ENCODE measurements around the gene TBC1D9B. TPM values are rescaled to one million over a fixed set of nuclear protein-coding genes. Genes with fewer than 3 reads are reported as not detected.
A peak's percentile ranks its signal among the peaks of the same experiment; 100 is the strongest.
"Not testable (repeated sequence)": the region's sequence is repeated elsewhere in the genome, so short reads cannot be mapped to it uniquely, and the experiment has no call there.

TBC1D9B gene
- total RNA-seq, 6 experiments from 2014 or later, result 64.6 to 90.7 (median 73.4) TPM

DNA sequence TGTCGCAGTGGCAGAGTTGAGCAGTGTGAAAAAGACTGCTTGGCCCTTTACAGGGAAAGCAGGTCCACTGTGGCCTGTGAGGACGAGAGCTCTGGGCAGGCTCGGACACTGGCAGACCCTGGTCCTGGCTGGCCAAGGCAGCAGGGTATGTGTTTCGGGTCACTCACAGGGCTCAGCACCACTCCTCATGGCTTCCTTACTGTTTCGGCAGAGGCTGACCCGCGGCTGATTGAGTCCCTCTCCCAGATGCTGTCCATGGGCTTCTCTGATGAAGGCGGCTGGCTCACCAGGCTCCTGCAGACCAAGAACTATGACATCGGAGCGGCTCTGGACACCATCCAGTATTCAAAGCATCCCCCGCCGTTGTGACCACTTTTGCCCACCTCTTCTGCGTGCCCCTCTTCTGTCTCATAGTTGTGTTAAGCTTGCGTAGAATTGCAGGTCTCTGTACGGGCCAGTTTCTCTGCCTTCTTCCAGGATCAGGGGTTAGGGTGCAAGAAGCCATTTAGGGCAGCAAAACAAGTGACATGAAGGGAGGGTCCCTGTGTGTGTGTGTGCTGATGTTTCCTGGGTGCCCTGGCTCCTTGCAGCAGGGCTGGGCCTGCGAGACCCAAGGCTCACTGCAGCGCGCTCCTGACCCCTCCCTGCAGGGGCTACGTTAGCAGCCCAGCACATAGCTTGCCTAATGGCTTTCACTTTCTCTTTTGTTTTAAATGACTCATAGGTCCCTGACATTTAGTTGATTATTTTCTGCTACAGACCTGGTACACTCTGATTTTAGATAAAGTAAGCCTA, 71.3 kb downstream of the TBC1D9B start:
- DNase-seq, result no peak
- H3K4me1 Mint-ChIP-seq (ENCODE audit: low read depth), result peaks cover 9% of the 10 kb centered on the region
- TF ChIP-seq CTCF (IDR thresholded peaks at IDR 0.05), result no peak
- peaks cover 18% of the 10 kb centered on the region for H3K27me3 Mint-ChIP-seq (ENCODE audit: insufficient read depth)
- peak overlapping the region; percentile 54 for H3K27ac Mint-ChIP-seq
- H3K4me3 Mint-ChIP-seq, result no peak overlapping the region
- H3K36me3 Mint-ChIP-seq (ENCODE audit: low read depth), result peaks cover 48% of the 10 kb centered on the region
- no peaks in the 10 kb centered on the region for H3K9me3 Mint-ChIP-seq

GRCh38 chr5:179834871-179835270, 72.8 kb downstream of the TBC1D9B start:
- H3K4me1 Mint-ChIP-seq (ENCODE audit: low read depth); H3K27ac Mint-ChIP-seq; DNase-seq; H3K4me3 Mint-ChIP-seq; H3K9me3 Mint-ChIP-seq: not testable (repeated sequence)
- H3K36me3 Mint-ChIP-seq (ENCODE audit: low read depth), result peaks cover 57% of the 10 kb centered on the region
- H3K27me3 Mint-ChIP-seq (ENCODE audit: insufficient read depth), result peaks cover 11% of the 10 kb centered on the region

DNA sequence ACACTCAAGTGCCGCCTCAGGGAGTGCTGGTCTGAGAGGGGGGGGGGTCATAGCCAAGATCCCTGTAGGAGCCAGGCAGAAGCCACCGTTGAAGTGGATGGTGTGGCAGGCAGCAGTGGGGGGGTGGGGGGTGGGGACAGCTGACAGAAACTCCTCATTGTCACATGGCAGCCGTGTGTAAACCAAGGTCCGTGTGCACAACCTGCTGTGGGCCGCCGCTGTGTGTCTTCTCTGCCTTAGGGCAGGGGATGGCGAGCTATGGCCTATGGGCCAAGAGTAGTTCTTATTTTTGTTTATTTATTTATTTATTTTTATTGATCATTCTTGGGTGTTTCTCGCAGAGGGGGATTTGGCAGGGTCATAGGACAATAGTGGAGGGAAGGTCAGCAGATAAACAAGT, 73.6 kb downstream of the TBC1D9B start:
- Mint-ChIP-seq H3K4me3 (no peak overlapping the region), H3K4me1 (ENCODE audit: low read depth) (peaks cover 9% of the 10 kb centered on the region), H3K9me3 (peaks cover 8% of the 10 kb centered on the region), H3K27ac (no peak overlapping the region), H3K36me3 (ENCODE audit: low read depth) (peaks cover 65% of the 10 kb centered on the region), H3K27me3 (ENCODE audit: insufficient read depth) (peaks cover 11% of the 10 kb centered on the region)
- no peak for DNase-seq
- TF ChIP-seq CTCF (IDR thresholded peaks at IDR 0.05), result no peak

DNA sequence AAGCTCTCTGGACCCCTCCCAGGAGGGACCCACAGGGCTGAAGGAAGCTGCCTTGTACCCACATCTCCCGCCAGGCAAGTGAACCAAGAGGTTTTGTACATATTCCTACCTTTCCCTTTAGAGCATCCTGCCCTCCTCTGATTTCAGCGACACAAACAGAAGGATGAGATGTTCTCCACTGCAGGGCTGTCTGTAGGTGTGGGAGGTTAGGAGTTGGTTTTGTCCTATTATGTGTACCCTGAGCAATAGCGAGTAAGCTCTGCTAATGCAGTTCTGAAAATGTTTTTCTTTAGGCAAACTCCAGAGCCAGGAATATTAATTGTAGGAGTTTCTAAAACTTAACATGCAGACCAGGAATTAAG, 74.0 kb downstream of the TBC1D9B start:
- Mint-ChIP-seq H3K36me3 (ENCODE audit: low read depth) (peaks cover 69% of the 10 kb centered on the region), H3K27me3 (ENCODE audit: insufficient read depth) (peaks cover 11% of the 10 kb centered on the region), H3K4me3 (no peak overlapping the region), H3K4me1 (ENCODE audit: low read depth) (peaks cover 9% of the 10 kb centered on the region), H3K27ac (no peak overlapping the region; the same call in 1 of the 2 replicates), H3K9me3 (peaks cover 9% of the 10 kb centered on the region)
- no peak for TF ChIP-seq CTCF (IDR thresholded peaks at IDR 0.05)
- DNase-seq, result no peak

- Mint-ChIP-seq H3K27me3 (ENCODE audit: insufficient read depth) (peaks cover 10% of the 10 kb centered on the region), H3K4me3 (no peak overlapping the region), H3K36me3 (ENCODE audit: low read depth) (peaks cover 74% of the 10 kb centered on the region), H3K9me3 (peaks cover 9% of the 10 kb centered on the region), H3K4me1 (ENCODE audit: low read depth) (peaks cover 9% of the 10 kb centered on the region), H3K27ac (no peak overlapping the region; the same call in 1 of the 2 replicates)
- no peak for DNase-seq
- no peak for TF ChIP-seq CTCF (IDR thresholded peaks at IDR 0.05)
Observed at GRCh38 chr5:179833056-179833708, 74.5 kb downstream of the TBC1D9B start.

Measured in HFFc6 (cell line).